NCI-H2107 (cell line): ENCODE measurements around the gene MKRN3.

ENCODE experiments used
- DNase-seq: peaks from one replicate; lab custom pipeline; 2025; lab: John Stamatoyannopoulos, UW

The MKRN3 gene

DNA sequence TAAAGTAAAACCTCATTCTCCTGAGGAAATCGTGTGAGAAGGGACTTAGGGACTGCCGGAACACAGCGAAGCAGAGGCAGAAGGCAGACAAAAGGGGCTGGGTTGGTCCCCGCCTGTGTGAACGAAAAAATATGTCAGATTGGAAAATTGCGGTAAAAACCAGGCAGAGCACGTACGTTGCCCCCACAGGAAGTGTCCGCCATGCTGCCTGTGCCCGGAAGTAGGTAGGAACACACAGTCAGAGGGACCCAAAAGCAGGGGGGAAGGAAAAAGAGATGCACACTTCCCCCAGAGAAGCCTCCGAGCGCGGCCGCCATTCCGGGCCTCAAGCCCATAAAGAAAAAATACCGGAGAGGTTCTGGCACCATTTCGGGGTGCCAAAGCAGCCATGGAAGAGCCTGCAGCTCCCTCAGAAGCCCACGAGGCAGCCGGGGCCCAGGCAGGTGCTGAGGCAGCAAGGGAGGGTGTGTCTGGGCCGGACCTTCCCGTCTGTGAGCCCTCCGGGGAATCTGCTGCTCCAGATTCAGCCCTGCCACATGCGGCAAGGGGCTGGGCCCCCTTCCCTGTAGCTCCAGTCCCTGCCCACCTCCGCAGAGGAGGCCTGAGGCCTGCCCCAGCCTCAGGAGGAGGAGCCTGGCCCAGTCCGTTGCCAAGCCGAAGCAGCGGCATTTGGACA is at the start of gene MKRN3:
Gene MKRN3 (plus strand): TSS at position 280 of the 676 bp plus-strand sequence. CDS start 109 bp downstream, at position 389.
- DNase-seq: no peak

DNA sequence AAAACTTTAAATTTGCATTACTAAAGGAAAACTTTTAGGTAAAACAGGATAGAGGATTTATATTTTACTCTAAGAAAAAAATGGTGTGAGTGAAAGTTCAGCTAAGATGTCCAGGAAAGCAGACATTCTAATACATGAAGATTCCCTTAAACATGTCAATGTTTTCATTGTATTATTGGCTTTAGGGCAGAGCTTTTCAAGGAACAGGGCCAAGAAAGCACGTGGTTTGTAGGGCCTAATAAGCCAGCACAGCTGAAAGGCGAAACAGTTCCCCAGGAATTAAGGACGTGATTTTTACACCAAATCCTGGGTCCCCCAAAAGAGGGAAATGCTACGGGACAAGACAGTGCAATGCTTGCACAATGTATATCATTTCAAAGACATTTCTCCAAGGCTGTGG is 48.6 kb upstream of the MKRN3 start:
- DNase-seq: no peak

DNA sequence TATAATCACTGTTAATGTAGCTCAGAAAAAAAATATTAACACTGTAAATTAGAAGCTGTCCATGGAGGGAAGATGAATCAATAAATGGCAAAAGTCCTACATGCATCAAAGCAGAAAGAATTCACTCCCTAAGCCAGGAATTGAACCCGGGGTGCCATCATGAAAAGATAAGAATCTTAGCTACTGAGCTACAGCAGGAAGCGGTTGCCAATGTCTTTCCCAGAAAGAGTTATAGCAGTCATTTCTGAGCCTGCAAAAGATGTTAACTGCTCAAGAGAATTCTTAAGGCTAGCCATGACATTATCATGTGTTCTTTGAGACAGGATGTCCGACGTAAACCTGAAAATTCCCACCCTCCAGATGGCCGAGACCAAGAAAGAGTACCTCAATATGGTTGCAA is 47.4 kb upstream of the MKRN3 start:
- no peak for DNase-seq

DNA sequence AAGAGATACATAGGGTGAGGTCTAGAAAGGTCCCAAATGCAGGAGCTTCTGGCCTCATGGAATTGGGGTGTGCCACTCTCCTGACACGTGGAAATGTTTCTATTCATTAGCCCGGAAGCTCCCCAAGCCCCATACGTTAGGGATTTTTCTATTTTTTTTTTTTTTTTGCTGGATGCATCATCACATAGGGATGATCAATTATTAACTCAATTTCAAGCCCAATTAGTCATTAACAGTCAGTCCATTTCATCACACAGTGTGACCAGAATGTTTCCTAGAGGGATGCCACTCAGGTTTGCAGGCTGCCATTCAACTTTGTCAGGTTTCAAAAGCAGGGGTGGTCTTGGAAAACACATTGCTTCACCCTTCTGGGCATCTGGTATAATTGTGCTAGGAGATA is 40.7 kb upstream of the MKRN3 start:
- DNase-seq: no peak

DNA sequence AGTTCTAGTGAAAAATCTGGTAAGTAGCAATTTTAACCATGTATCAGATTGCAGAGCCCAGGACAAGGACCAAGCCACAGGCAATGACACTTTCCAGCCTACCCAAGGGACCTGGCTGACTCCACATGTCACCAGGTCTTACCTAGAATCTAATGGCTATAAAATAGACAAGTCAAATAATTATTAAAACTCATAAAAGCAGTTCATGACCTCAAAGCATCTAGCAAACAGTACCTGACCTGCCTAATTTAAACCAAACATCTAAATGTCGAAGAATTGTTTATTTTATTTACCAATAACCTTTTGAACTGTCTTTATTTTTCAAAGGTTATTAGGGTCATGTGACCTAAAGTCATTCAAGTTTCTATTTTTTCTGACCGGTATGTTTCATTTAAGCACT is 35.6 kb upstream of the MKRN3 start:
- DNase-seq: no peak

DNA sequence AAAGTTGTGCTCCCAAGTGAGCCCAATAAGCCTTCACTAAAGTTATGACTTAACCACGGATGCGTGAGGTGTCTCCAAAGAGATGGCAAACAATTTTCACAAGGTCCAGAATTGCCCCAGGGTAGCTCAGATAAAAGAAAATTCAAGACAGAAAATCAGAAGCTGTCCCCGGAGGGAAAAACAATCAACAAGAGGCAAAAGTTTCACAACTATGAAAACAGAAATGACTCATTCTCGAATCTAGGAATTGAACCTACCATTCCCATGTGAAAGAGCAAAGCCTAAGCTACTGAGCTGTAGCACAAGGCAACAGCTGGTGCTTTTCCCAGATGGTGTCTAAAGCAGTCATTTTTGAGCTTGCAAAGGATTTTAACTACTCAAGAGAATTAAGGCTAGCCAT is 33.5 kb upstream of the MKRN3 start:
- no peak for DNase-seq

DNA sequence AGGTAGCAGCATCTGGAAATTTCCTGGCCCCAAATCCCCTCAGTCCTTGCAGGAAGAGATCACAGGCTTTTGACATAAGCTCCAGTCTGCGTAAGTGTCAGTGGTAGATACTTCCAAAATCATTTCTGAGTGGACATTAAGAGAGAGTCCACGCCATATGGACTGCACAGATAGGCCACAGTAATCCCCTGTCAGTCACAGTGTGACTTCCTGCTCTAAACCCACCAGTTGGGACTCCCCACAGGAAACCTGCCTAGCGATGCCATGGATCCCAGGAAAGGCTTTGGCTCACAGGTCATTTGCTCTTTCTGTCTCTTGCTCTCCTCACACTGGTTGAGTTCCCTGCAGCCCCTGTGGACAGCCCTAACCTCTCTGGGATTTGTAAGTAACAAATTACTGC is 28.8 kb upstream of the MKRN3 start:
- no peak for DNase-seq

DNA sequence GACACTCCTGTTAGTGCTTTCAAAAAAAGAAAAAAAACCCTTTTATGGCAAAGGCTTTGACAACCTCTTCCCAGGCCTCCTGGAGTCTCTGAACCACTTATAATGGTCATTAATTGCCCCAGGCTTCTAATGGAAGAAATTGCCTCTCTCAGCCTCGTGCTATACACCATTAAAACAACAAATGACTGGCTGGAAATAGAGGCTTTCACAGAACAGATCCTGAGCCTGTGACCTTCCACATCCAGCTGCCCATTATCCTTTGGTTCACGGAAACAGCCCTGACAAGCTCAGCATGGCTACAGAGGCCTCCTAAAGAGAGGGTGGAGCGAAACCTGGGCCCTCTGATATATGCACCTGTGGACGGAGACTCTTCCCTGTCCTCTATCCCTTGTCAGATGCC is 26.8 kb upstream of the MKRN3 start:
- DNase-seq: no peak

DNA sequence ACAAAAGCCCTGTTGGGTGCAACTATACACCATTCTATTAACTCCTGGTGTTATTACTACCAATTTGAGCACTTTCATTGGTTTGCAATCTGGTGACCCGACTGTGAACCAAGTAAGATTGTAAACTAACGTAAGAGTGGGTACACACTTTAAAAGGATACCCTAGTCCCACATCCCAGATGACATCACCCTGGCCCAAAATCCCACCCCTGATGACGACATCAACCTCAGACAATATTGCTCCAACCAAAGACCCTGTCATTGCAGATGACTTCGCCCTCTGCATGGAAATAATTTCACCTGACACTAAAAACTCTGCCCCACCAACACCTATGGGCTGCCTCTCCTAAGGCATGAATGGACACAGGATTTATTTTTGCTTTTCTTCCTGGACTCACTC is 25.6 kb upstream of the MKRN3 start:
- no peak for DNase-seq

DNA sequence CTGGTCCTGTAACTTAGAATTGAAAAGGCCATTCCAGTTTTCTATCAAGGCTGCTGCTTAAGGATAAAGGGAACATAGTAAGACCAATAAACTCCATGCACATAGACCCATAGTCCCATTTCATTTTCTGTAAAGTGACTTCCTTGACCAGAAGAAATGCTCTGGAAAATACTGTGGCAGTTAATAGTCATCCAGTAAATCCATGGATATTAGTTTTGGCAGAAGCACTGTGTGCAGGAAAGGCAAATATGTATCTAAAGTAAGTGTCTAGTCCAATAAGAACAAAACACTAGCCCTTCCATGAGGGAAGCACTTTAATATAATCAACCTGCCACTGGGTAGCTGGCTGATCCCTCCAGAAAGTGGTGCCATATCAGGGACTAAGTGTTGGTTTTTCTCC is 19.3 kb upstream of the MKRN3 start:
- DNase-seq: no peak

DNA sequence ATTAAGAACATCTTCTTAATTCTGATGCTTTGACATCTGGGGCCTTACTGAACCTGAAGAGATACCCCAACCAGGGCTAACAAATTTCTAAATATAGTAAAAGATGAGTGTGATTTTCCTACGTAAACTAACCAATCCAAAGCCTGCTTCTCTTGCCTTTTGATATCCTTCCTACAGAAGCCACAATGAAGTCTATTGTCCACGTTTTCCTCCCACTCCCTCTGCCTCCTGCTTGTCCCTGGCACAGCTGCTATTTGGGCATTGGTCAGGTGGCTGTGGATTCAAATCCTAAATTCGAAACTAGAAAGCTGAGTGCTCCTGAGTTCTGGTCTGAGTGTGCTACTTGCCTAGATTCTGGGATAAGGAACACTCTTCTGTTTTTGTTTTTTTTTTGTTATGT is 17.4 kb upstream of the MKRN3 start:
- no peak for DNase-seq

DNA sequence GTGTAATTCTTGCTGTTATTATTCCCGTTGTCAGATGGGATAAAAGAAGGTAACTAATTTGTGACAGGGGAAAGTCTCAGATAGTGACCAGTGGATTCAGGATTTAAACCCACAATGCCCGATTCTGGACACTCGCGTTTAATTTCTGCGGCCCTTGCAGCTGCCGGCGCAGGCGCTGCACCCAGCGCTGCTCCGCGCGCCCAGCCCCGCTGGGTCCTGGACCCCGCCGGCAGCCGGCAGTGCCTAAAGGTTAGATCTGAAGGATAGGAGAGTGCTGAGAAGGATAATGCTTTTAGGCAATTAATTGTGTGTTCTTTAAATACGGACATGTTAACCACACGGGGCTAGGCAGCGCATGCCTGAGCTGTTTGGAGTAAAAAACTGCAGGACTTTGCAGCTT is 3.6 kb upstream of the MKRN3 start:
- DNase-seq: no peak

DNA sequence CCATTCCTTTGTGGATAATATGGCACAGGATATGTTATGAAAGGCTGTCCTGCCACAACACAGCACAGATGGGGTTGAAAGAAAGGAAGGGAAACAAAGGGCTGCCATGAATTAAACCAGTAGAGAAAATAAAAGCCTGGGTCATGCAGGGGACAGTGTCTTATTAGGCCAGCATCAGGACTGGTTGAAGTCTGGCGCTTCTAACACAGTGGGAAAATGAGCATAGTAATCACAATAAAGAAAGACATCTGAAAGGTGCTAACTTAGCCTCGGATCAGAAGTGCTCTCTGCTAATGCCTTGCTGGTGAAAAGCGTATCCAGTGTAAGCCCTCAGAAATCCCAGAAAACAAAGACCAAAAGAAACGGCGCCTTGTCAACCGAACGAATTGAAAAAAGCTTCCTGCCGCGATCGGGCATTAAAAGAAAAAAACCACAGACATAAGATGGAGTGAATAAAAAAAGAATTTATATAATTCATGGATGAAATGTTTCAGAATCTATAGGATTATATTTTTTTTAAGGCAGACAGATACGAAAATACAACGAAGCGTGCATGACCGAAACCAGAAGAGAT is 566 bp upstream of the MKRN3 start:
- DNase-seq: no peak

DNA sequence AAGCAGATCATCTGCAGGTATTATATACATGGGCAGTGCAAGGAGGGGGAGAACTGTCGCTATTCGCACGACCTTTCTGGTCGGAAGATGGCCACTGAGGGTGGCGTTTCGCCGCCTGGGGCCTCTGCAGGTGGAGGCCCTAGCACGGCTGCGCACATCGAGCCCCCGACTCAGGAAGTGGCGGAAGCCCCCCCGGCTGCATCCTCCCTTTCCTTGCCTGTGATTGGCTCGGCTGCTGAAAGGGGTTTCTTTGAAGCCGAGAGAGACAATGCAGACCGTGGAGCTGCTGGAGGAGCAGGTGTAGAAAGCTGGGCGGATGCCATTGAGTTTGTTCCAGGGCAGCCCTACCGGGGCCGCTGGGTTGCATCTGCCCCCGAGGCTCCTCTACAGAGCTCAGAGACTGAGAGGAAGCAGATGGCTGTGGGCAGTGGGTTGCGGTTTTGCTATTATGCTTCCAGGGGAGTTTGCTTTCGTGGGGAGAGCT is 639 bp downstream of the MKRN3 start:
- DNase-seq: no peak

DNA sequence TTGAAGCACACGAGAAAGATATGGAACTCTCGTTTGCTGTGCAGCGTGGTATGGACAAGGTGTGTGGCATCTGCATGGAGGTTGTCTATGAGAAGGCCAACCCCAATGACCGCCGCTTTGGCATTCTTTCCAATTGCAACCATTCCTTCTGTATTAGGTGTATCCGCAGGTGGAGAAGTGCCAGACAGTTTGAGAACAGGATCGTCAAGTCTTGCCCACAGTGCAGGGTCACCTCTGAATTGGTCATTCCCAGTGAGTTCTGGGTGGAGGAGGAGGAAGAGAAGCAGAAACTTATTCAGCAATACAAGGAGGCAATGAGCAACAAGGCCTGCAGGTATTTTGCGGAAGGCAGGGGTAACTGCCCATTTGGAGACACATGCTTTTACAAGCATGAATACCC is 1.2 kb downstream of the MKRN3 start:
- no peak for DNase-seq

DNA sequence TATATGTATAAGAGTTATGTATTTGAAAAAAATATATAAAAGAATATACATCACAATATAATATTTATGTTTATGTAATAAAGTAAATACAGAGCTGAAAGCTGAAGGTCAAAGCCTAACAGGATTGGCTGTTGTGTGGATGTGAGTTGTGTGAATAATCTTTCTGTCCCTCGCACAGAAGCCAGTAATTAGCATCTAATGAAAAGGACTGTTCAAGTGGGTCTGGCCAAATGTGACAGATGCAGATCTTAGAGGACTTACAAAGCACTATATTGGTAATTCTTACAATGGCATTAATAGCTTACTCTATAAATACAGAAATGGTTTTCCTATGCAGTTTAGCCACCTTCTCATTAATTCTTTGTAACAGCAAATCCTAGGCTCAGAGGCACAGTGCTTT is 2.4 kb downstream of the MKRN3 start:
- no peak for DNase-seq

DNA sequence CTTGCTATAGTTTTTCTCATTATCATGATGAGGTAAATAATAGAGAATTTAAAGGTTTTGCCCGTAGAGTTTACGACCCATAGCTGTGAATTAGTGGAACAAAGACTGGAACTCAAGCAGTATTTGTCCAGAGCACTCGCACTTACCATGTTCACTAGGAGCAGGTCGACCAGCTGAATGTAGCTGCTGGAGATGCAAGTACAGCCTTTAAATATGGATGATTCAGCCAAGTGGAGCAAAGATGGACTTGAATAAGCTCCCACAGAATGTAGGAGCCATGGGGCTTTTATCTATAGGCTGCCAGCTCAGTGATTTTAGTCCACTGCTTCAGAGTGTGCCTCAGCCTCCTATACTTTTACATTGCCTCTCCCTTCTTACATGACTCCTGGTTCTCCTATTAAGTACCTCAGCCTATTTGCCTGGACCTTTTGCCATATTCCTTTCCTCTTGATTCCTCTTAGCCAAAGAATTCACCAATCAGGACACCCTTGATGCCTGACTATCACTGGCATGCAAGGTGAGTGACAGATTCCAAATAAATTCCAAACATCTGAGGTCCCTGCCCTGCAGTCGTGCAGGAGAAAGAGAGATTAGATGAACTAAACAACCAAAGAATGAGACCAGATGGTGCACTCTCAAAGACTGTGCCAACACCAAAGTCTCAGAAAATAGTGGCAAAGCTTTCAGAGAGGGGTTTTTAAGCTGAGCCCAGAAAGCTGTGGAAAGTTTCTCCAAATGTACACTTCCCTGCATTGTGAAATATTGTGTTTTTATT is 3.9 kb downstream of the MKRN3 start:
- no peak for DNase-seq

DNA sequence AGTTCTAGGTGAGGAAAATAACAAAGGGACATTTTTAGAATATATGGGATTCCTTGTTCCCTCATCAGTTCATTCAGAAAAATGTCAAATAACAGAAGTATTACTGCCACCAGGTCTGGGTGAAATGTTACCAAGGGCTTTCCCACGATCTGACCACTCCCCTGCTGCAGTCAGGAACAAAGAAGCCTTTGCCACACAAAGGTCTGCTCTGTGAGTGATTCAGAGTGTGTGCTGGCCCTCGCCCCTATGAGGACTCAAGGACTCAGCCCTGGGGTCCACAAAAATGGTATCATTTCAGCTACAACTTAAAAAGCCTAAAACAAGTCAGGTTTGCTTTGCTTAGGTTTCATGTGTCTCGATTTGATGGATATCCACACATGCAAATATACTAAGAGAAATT is 5.0 kb downstream of the MKRN3 start:
- no peak for DNase-seq

DNA sequence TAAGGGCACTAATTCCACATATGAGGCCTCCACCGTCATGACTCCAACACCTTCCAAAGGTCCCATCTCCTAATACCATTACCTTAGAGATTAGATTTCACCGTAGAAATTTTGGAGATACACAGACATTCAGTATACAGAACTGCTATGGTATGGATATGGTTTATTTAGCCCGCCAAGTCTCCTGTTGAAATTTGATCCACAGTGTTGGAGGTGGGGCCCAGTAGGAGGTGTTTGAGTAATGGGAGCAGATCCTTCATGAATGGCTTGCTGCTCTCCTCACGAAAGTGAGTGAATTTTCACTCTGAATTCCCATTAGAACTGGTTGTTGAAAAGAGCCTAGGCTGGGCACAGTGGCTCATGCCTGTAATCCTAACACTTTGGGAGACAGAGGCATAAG is 7.4 kb downstream of the MKRN3 start:
- DNase-seq: no peak

DNA sequence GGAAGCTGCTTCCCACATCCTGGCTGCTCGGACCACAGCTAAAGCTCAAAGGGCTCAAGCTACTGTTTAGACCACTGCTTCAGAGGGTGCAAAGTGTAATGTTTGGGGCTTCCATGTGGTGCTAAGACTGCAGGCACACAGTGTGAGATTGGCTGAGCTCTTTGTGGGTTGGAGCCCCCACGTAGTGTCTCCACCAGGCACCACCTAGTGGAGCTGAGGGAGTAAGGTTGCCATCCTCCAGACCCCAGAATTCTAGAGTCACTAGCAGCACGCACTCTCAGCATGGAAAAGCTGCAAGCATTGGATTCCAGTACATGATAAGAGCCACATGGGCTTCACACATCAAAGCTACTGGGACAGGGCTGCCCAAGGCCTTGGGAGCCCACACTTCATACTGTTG is 9.3 kb downstream of the MKRN3 start:
- DNase-seq: no peak

DNA sequence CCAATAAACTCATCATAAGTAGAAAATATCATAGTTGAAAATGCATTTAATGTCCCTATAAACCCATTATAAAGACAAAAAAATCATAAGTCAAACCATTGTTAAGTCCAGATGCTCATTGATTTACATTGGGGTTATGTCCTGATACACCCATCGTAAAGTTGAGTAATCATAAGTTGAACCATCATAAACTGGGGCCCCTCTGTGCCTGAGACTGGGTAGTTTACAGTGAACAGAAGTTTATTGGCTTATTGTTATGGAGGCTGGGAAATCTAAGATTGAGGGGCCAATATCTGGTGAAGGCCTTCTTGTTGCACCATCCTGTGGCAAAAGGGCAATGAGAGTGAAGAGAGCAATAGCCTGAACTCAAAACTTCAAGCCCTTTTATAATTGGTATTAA is 10.6 kb downstream of the MKRN3 start:
- no peak for DNase-seq

DNA sequence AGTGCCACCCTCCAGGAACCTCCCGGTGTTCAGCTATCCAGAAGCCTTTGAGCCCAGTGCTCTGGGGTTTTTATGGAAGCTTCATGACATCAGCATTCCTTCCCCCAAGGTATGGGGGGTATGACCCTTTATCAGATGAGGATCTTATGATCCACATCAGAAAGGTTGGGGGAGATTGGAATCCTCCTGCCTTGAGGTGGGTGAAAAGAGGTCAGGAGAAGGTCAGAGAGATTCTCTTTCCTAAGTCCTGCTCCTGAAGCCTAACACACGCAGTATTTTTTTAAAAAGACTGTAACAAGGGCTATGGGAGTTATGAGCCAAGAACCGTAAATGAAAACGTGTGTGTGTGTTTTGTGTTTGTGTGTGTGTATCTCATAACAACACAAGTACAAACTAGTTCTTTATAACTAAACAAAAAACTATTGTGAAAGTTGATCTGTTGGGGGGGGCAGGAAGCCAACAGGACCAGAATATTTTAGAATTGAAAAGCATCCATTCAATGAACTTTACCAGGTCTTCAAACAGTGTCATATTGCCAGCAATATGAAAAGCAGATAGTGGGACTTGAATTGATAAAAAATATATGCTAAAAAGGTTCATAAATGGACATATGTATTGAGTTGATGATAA is 13.2 kb downstream of the MKRN3 start:
- no peak for DNase-seq

DNA sequence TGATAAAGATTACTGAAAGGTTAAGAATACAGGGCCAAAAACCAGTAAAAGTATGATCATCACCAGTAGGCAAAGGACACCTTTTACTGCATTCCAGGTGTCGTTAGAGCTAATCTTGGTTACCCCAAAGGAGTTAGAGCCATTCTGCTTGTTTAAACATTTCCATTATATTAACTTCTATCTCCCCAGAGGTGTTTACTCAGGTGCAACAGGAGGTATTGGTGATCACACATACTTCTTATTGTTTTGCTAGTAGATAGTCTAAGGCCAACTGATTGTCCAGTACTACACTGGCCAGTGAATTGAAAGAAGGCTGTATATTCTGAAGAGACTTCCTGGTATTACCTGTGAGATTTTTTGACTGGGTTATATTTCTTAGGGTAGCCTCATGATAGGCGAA is 22.8 kb downstream of the MKRN3 start:
- no peak for DNase-seq
